H1 (cell line): ENCODE data around the gene FLRT1. TPM values are rescaled to one million over a fixed set of nuclear protein-coding genes. Genes with fewer than 3 reads are reported as not detected.
A peak's percentile ranks its signal among the peaks of the same experiment; 100 is the strongest.

Source experiments
- CTCF ChIA-PET: fragments of 300-600 bp; sonication (Branson Sonifier 250); formaldehyde crosslinking; loops from one replicate; lab custom pipeline; 2021; ENCODE audit not compliant: partially characterized antibody; lab: Charles Lee
- POLR2A ChIA-PET: fragments of 300-600 bp; sonication (Branson Sonifier 250); formaldehyde crosslinking; loops from one replicate; lab custom pipeline; 2021; ENCODE audit warnings: inconsistent platforms; ENCODE audit not compliant: partially characterized antibody; lab: Charles Lee
- DNase-seq, 2 experiments: peaks; one replicate each; pipeline versions ENCODE4 v3.0.0 to v3.0.0-alpha.2; 2010 to 2022; ENCODE audit warnings: low spot score in 2 of 2, low read depth in 1 of 2, mixed read lengths in 1 of 2
- FAIRE-seq: peaks from 2 replicates; lab custom pipeline; 2011; peaks lifted over from hg19 to GRCh38; lab: Jason Lieb, UNC
- H2AFZ ChIP-seq: 2 replicates; pipeline ENCODE4 v1.8.1; 2012; ENCODE audit warnings: low read length, inconsistent platforms
- H2AK5ac ChIP-seq: 2 replicates; pipeline ENCODE4 v1.6.1; 2013; ENCODE audit warnings: low read depth, low read length
- H2BK120ac ChIP-seq: replicated peaks from 2 replicates; pipeline ENCODE3; 2013; ENCODE audit warnings: low read depth, low read length, inconsistent platforms
- H2BK12ac ChIP-seq: 2 replicates; pipeline ENCODE4 v1.6.1; 2013; ENCODE audit warnings: low read depth, low read length
- H2BK15ac ChIP-seq: 2 replicates; pipeline ENCODE4 v1.6.1; 2013; ENCODE audit warnings: low read length
- H2BK20ac ChIP-seq: 2 replicates; pipeline ENCODE4 v1.6.1; 2013; ENCODE audit warnings: low read length
- H2BK5ac ChIP-seq: 2 replicates; pipeline ENCODE4 v1.6.1; 2013; ENCODE audit warnings: low read depth, low read length
- H3K14ac ChIP-seq: 2 replicates; pipeline ENCODE4 v1.6.1; 2013; ENCODE audit warnings: inconsistent platforms; ENCODE audit not compliant: insufficient read length
- H3K18ac ChIP-seq: 2 replicates; pipeline ENCODE4 v1.6.1; 2013; ENCODE audit warnings: low read length; ENCODE audit errors: extremely low read depth
- H3K23ac ChIP-seq: 2 replicates; pipeline ENCODE4 v1.6.1; 2013; ENCODE audit warnings: inconsistent platforms; ENCODE audit not compliant: insufficient read length
- H3K23me2 ChIP-seq: 2 replicates; pipeline ENCODE4 v1.6.1; 2013; ENCODE audit warnings: low read depth, low read length
- H3K27ac ChIP-seq: 2 replicates; pipeline ENCODE4 v1.6.1; 2011; ENCODE audit warnings: low read depth, low read length, inconsistent platforms
- H3K27me3 ChIP-seq, 4 experiments: replicated peaks in 1 of 4; 1 replicate in 1 of 4; 2 replicates in 3 of 4; pipeline versions ENCODE4 v1.6.1 to v1.8.1; 2011 to 2013; ENCODE audit warnings: low read length in 3 of 4, mild to moderate bottlenecking in 3 of 4, inconsistent platforms in 2 of 4, mixed read lengths in 2 of 4, moderate library complexity in 1 of 4; ENCODE audit not compliant: control insufficient read depth in 3 of 4, insufficient read depth in 3 of 4; ENCODE audit errors: extremely low read depth in 1 of 4
- H3K36me3 ChIP-seq, 4 experiments: 2 replicates each; pipeline versions ENCODE4 v1.6.1 to v1.8.1; 2011 to 2013; ENCODE audit warnings: mild to moderate bottlenecking in 4 of 4, low read length in 3 of 4, moderate library complexity in 2 of 4, control low read depth in 1 of 4, inconsistent platforms in 1 of 4; ENCODE audit not compliant: insufficient read depth in 4 of 4, control insufficient read depth in 2 of 4
- H3K4ac ChIP-seq: replicated peaks from 2 replicates; pipeline ENCODE3; 2013; ENCODE audit warnings: low read length, low read depth, mixed read lengths, inconsistent platforms; ENCODE audit not compliant: insufficient read length
- H3K4me1 ChIP-seq, 4 experiments: replicated peaks in 1 of 4; 1 replicate in 1 of 4; 2 replicates in 3 of 4; pipeline versions ENCODE4 v1.6.1 to v1.8.1; 2011 to 2013; ENCODE audit warnings: low read length in 3 of 4, inconsistent platforms in 2 of 4, mixed read lengths in 1 of 4; ENCODE audit not compliant: insufficient read depth in 4 of 4, control insufficient read depth in 3 of 4
- H3K4me2 ChIP-seq, 2 experiments: 2 replicates each; pipeline versions ENCODE4 v1.6.1 to v1.8.1; 2011 to 2013; ENCODE audit warnings: low read depth in 2 of 2, low read length in 2 of 2, control low read depth in 1 of 2, inconsistent platforms in 1 of 2, mild to moderate bottlenecking in 1 of 2; ENCODE audit not compliant: insufficient read depth in 1 of 2
- H3K4me3 ChIP-seq, 4 experiments: fragments of 200-600, 300-600 bp in 1 of 4; sonication (generic), shearing (Covaris generic), sonication (Bioruptor Twin) in 1 of 4; 2 replicates each; pipeline versions ENCODE4 v1.5.1 to v1.8.1; 2011 to 2016; ENCODE audit warnings: low read length in 4 of 4, low read depth in 3 of 4, control low read depth in 2 of 4, inconsistent platforms in 2 of 4, mild to moderate bottlenecking in 2 of 4, mixed read lengths in 1 of 4, moderate library complexity in 1 of 4; ENCODE audit not compliant: insufficient read depth in 2 of 4; ENCODE audit errors: extremely low read depth in 1 of 4
- H3K56ac ChIP-seq: replicated peaks from 2 replicates; pipeline ENCODE3; 2013; ENCODE audit warnings: low read depth, mild to moderate bottlenecking, mixed read lengths, low read length, inconsistent platforms; ENCODE audit not compliant: insufficient read length
- H3K79me1 ChIP-seq: 2 replicates; pipeline ENCODE4 v1.6.1; 2013; ENCODE audit warnings: low read depth, low read length, control low read depth
- H3K79me2 ChIP-seq, 2 experiments: 2 replicates each; pipeline versions ENCODE4 v1.6.1 to v1.8.1; 2012 to 2013; ENCODE audit warnings: low read length in 2 of 2, mild to moderate bottlenecking in 2 of 2, inconsistent platforms in 1 of 2; ENCODE audit not compliant: insufficient read depth in 2 of 2, control insufficient read depth in 1 of 2
- H3K9ac ChIP-seq, 4 experiments: replicated peaks in 1 of 4; 1 replicate in 1 of 4; 2 replicates in 3 of 4; pipeline versions ENCODE4 v1.6.1 to v1.8.1; 2011 to 2013; ENCODE audit warnings: low read depth in 3 of 4, low read length in 3 of 4, control low read depth in 2 of 4, mild to moderate bottlenecking in 2 of 4, moderate library complexity in 2 of 4, inconsistent platforms in 1 of 4; ENCODE audit errors: extremely low read depth in 1 of 4
- H3K9me3 ChIP-seq, 2 experiments: 2 replicates each; pipeline versions ENCODE4 v1.6.1 to v1.8.1; 2012 to 2013; ENCODE audit warnings: mild to moderate bottlenecking in 2 of 2, moderate library complexity in 2 of 2, control low read depth in 1 of 2, inconsistent platforms in 1 of 2, low read depth in 1 of 2, low read length in 1 of 2, mixed read lengths in 1 of 2; ENCODE audit not compliant: insufficient read depth in 2 of 2
- H4K20me1 ChIP-seq, 2 experiments: replicated peaks in 1 of 2; 2 replicates each; pipeline versions ENCODE3 to v1.8.1; 2011 to 2013; ENCODE audit warnings: inconsistent platforms in 2 of 2, low read length in 2 of 2, mild to moderate bottlenecking in 1 of 2; ENCODE audit not compliant: insufficient read depth in 2 of 2, control insufficient read depth in 1 of 2
- H4K5ac ChIP-seq: 2 replicates; pipeline ENCODE4 v1.6.1; 2013; ENCODE audit warnings: low read length, low read depth, mixed read lengths, inconsistent platforms; ENCODE audit not compliant: insufficient read length
- H4K8ac ChIP-seq: 2 replicates; pipeline ENCODE4 v1.8.0; 2013; ENCODE audit warnings: mild to moderate bottlenecking, moderate library complexity, low read length, inconsistent platforms; ENCODE audit not compliant: insufficient read depth; ENCODE audit errors: extremely low read depth
- H4K91ac ChIP-seq: replicated peaks from 2 replicates; pipeline ENCODE3; 2013; ENCODE audit warnings: low read length, mixed read lengths, inconsistent platforms; ENCODE audit not compliant: insufficient read length
- ASH2L ChIP-seq: fragments of 200-600, 300-600 bp; sonication (generic); IDR thresholded peaks from one replicate; pipeline ENCODE4 v1.7.1; 2017; ENCODE audit warnings: low read length
- EGR1 ChIP-seq: IDR thresholded peaks from 2 replicates; pipeline ENCODE4 v1.6.1; 2011; ENCODE audit warnings: low read depth, low read length, borderline replicate concordance
- EP300 ChIP-seq, 2 experiments: IDR thresholded peaks; 1 replicate in 1 of 2; 2 replicates in 1 of 2; pipeline ENCODE4 v1.6.1; 2011 to 2012; ENCODE audit warnings: low read depth in 2 of 2, low read length in 2 of 2, mild to moderate bottlenecking in 2 of 2, borderline replicate concordance in 1 of 2, inconsistent platforms in 1 of 2, moderate library complexity in 1 of 2
- FOSL1 ChIP-seq: IDR thresholded peaks from 2 replicates; pipeline ENCODE4 v1.6.1; 2011; ENCODE audit warnings: mild to moderate bottlenecking, low read depth, low read length, moderate library complexity; ENCODE audit not compliant: insufficient read depth
- GABPA ChIP-seq: IDR thresholded peaks from 2 replicates; pipeline ENCODE4 v1.6.1; 2011; ENCODE audit warnings: mild to moderate bottlenecking, low read length, moderate library complexity, borderline replicate concordance; ENCODE audit not compliant: insufficient read depth
- KDM1A ChIP-seq: fragments of 200-600, 300-600 bp; sonication (generic); IDR thresholded peaks from 2 replicates; pipeline ENCODE4 v1.7.1; 2016; ENCODE audit warnings: mild to moderate bottlenecking, low read length, borderline replicate concordance
- POLR2AphosphoS5 ChIP-seq: IDR thresholded peaks from 2 replicates; pipeline ENCODE4 v1.6.1; 2011; ENCODE audit warnings: low read depth, low read length
- RFX5 ChIP-seq: IDR thresholded peaks from 2 replicates; pipeline ENCODE4 v1.6.1; 2011; ENCODE audit warnings: low read depth, low read length, improper control_type of control experiment, borderline replicate concordance
- RXRA ChIP-seq: IDR thresholded peaks from 2 replicates; pipeline ENCODE4 v1.6.1; 2011; ENCODE audit warnings: low read depth, mild to moderate bottlenecking, low read length, moderate library complexity; ENCODE audit not compliant: insufficient read depth
- SP1 ChIP-seq: IDR thresholded peaks from 2 replicates; pipeline ENCODE4 v1.6.1; 2011; ENCODE audit warnings: low read depth, low read length
- SRF ChIP-seq: IDR thresholded peaks from 2 replicates; pipeline ENCODE4 v1.6.1; 2011; ENCODE audit warnings: mild to moderate bottlenecking, low read depth, low read length, moderate library complexity
- TBP ChIP-seq: IDR thresholded peaks from 2 replicates; pipeline ENCODE4 v1.6.1; 2011; ENCODE audit warnings: low read depth, low read length, improper control_type of control experiment
- YY1 ChIP-seq: IDR thresholded peaks from 2 replicates; pipeline ENCODE4 v1.6.1; 2011; ENCODE audit warnings: low read depth, mild to moderate bottlenecking, low read length
- WGBS, 2 experiments: shearing (Covaris generic) in 1 of 2; methylation state at CpG; one replicate each; pipeline versions ENCODE4 v1.1.6 to v1.1.7; 2013 to 2015; ENCODE audit warnings: low lambda C conversion rate in 2 of 2, mixed read lengths in 2 of 2, inconsistent platforms in 1 of 2, low coverage in 1 of 2, missing lambda C conversion rate in 1 of 2; ENCODE audit not compliant: insufficient replicate concordance in 2 of 2, insufficient coverage in 1 of 2, insufficient read length in 1 of 2; ENCODE audit errors: extremely low coverage in 1 of 2, missing lambda C conversion rate in 1 of 2; 5-methylcytosine and 5-hydroxymethylcytosine counted together
- polyA plus RNA-seq, 7 experiments: library from polyadenylated mRNA; depleted of rRNA in 3 of 7; stranded (reverse) in 5 of 7; unstranded in 2 of 7; fragments of >200 nt in 5 of 7; fragments of 200-250 nt in 2 of 7; gene quantifications; 1 replicate in 5 of 7; 2 replicates in 1 of 7; 4 replicates in 1 of 7; pipeline versions ENCODE4 v1.2.1 to v1.2.3, GENCODE V29; 2011 to 2013; ENCODE audit warnings: missing spikeins in 2 of 7, mixed read lengths in 2 of 7
- total RNA-seq: library from RNA; stranded (reverse); fragmentation: NEBNext Ultra II Directional; extraction: Animal tissue kit (Norgen Biotek cat#: 25700); gene quantifications from 2 replicates; pipeline ENCODE4 v1.2.1, GENCODE V29; 2021
- TF ChIP-seq, protein P1 (sequence below): IDR thresholded peaks from 2 replicates; pipeline ENCODE4 v1.6.1; 2012; ENCODE audit warnings: inconsistent platforms

The FLRT1 gene
- total and polyA plus RNA-seq, 2 of the 8 experiments (the other 6 are each of a cell fraction or from before 2014, with no cell fraction given): 0.14 to 0.28 TPM

DNA sequence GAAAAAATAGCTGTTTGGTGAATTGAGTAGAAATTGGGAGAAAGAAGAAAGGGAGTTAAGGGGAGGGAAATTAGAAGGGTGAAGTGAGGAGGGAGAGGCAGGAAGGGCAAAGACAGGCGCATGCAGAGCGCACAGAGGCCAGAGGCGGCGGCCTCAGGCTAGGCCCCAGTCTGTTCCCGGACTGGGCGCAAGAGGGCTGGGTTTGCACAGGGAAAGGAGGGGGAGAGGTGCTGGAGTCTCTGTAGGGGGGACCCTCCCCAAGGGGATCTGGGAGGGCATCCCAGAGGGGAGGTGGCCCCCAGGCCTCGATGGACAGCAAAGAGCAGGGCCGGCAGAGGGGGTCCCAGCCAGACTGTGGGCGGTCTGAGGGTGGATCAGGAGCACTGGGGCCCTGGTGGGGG, 1.3 kb upstream of the FLRT1 start:
- Histone ChIP-seq H3K79me2 (no peaks in the 10 kb centered on the region), H2BK5ac (no peak overlapping the region), H3K4me3 (no peak overlapping the region), H3K9ac (no peak overlapping the region), H4K5ac (no peak overlapping the region), H4K20me1 (peaks cover 8 to 18% of the 10 kb centered on the region in 2 experiments), H2BK15ac (no peak overlapping the region), H3K18ac (no peak overlapping the region), H3K27ac (no peak overlapping the region), H2AFZ (no peak overlapping the region), H3K14ac (no peak overlapping the region), H2BK120ac (no peak overlapping the region), H2BK12ac (no peak overlapping the region), H3K23me2 (peaks cover 7% of the 10 kb centered on the region; the same call in 1 of the 2 replicates), H3K9me3 (no peaks in the 10 kb centered on the region), H4K8ac (no peak overlapping the region), H3K4ac (no peak overlapping the region), H4K91ac (no peak overlapping the region), H2AK5ac (no peak overlapping the region), H3K79me1 (no peaks in the 10 kb centered on the region), H3K23ac (no peak overlapping the region), H3K4me1 (peaks cover 4 to 19% (median 9%) of the 10 kb centered on the region in 4 experiments; a peak in 6 of 7 replicates), H3K36me3 (no peaks in the 10 kb centered on the region), H3K4me2 (peak overlapping the region in 1 of 2 experiments; percentile 72; a peak in 1 of 4 replicates), H2BK20ac (no peak overlapping the region), H3K56ac (no peak overlapping the region), H3K27me3 (peaks cover 56 to 95% (median 86%) of the 10 kb centered on the region in 4 experiments)
- CTCF ChIA-PET: interaction anchor here (0.6 to 21.2 kb wide), 19 partner anchors 9 to 125 kb away, joined by 3 to 291 read pairs (median 5); partner anchors contain the start of gene RCOR2
- 23% methylated on average over 8 of the region's 9 CpGs; no CpG with 5 or more reads in 1 of the 2 experiments for WGBS, 2 experiments
- POLR2A ChIA-PET: interaction anchor here (0.9 to 2.0 kb wide), 4 partner anchors 10 to 19 kb away, joined by 3 to 6 read pairs (median 4); no protein-coding TSS in a partner anchor
- FAIRE-seq: no peak
- peak in 1 of 2 experiments; percentile 74 for DNase-seq
- TF ChIP-seq YY1 (no peak), EP300 (IDR thresholded peaks at IDR 0.05; ENCODE audit: borderline replicate concordance in 1 of 2, low read depth in 2 of 2, low read length in 2 of 2) (no peak), SRF (no peak), RFX5 (no peak), KDM1A (peak; percentile 76), SP1 (no peak), RXRA (no peak), ASH2L (no peak), GABPA (no peak), TBP (no peak), FOSL1 (no peak), POLR2AphosphoS5 (no peak), EGR1 (no peak)
- TF ChIP-seq, protein P1, sequence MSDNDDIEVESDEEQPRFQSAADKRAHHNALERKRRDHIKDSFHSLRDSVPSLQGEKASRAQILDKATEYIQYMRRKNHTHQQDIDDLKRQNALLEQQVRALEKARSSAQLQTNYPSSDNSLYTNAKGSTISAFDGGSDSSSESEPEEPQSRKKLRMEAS: 0 out of 2 replicates have a peak, but pooled peaks have one; percentile 15
